GM12878 (cell line): ENCODE results near the gene PTCD2. TPM values are rescaled to one million over a fixed set of nuclear protein-coding genes. Genes with fewer than 3 reads are reported as not detected.
"Not testable (repeated sequence)": the region's sequence is repeated elsewhere in the genome, so short reads cannot be mapped to it uniquely, and the experiment has no call there.

ENCODE experiments used
- ATAC-seq: fragments of 200-7000 bp; cut with Tn5 transposase; 3 replicates; pipeline ENCODE4 v1.9.1; 2020; ENCODE audit warnings: mild to moderate bottlenecking, moderate library complexity
- BruUV-seq: library from RNA; stranded (reverse); fragments of 400-500 nt; replicated peaks from 2 replicates; lab custom pipeline; 2021; lab: Mats Ljungman, UMichigan
- CTCF ChIA-PET: fragments of 300-600 bp; sonication (Branson Sonifier 250); formaldehyde crosslinking; extraction: SDS; loops from one replicate; lab custom pipeline; 2021; ENCODE audit warnings: inconsistent platforms; lab: Yijun Ruan, JAX
- POLR2A ChIA-PET: fragments of 350-600 bp; formaldehyde crosslinking; extraction: SDS; loops from one replicate; lab custom pipeline; 2021; ENCODE audit warnings: inconsistent platforms; lab: Charles Lee
- RAD21 ChIA-PET: fragments of 300-600 bp; sonication (Branson Sonifier 250); formaldehyde crosslinking; loops from one replicate; lab custom pipeline; 2023; ENCODE audit warnings: antibody characterized with exemption; ENCODE audit not compliant: unreplicated experiment; lab: Charles Lee
- SMC1A ChIA-PET: fragments of 300-600 bp; sonication (Branson Sonifier 250); formaldehyde crosslinking; loops from one replicate; lab custom pipeline; 2023; ENCODE audit not compliant: unreplicated experiment, uncharacterized antibody; lab: Charles Lee
- DNase-seq: peaks from one replicate; pipeline ENCODE4 v3.0.0-alpha.2; 2011; ENCODE audit warnings: low read depth, low spot score
- FAIRE-seq: peaks from 3 replicates; lab custom pipeline; 2011; peaks lifted over from hg19 to GRCh38; lab: Jason Lieb, UNC
- H2AFZ ChIP-seq: 2 replicates; pipeline ENCODE4 v1.6.0; 2011; ENCODE audit warnings: low read depth, low read length, control low read depth; ENCODE audit not compliant: control insufficient read depth
- H3K27ac ChIP-seq: 2 replicates; pipeline ENCODE4 v1.5.1; 2011; ENCODE audit warnings: control low read depth; ENCODE audit not compliant: control insufficient read depth, insufficient read depth
- H3K27me3 ChIP-seq, 2 experiments: replicated peaks in 1 of 2; 2 replicates each; pipeline versions ENCODE4 v1.6.0 to v1.6.1; 2011; ENCODE audit warnings: low read length in 1 of 2; ENCODE audit not compliant: control insufficient read depth in 2 of 2, insufficient read depth in 2 of 2
- H3K36me3 ChIP-seq, 2 experiments: 2 replicates each; pipeline ENCODE4 v1.5.1; 2011; ENCODE audit warnings: low read length in 1 of 2; ENCODE audit not compliant: control insufficient read depth in 2 of 2, insufficient read depth in 2 of 2
- H3K4me1 ChIP-seq: 2 replicates; pipeline ENCODE4 v1.6.1; 2011; ENCODE audit warnings: mild to moderate bottlenecking, low read length, moderate library complexity, mixed read lengths; ENCODE audit not compliant: control insufficient read depth, insufficient read depth
- H3K4me2 ChIP-seq: 2 replicates; pipeline ENCODE4 v1.6.0; 2011; ENCODE audit warnings: control low read depth; ENCODE audit not compliant: control insufficient read depth, insufficient read depth
- H3K4me3 ChIP-seq: fragments of 200-600 bp; sonication (generic); 2 replicates; pipeline ENCODE4 v1.5.1; 2016
- H3K79me2 ChIP-seq: 2 replicates; pipeline ENCODE4 v1.6.0; 2011; ENCODE audit warnings: low read length; ENCODE audit not compliant: control insufficient read depth, insufficient read depth
- H3K9ac ChIP-seq: 2 replicates; pipeline ENCODE4 v1.8.0; 2011; ENCODE audit warnings: low read length, control low read depth, mixed read lengths; ENCODE audit not compliant: control insufficient read depth, insufficient read depth
- H3K9me3 ChIP-seq: replicated peaks from 3 replicates; pipeline ENCODE4 v1.5.1; 2011; ENCODE audit warnings: mild to moderate bottlenecking, low read length; ENCODE audit not compliant: control insufficient read depth, insufficient read depth
- H4K20me1 ChIP-seq: 2 replicates; pipeline ENCODE4 v1.6.0; 2011; ENCODE audit not compliant: control insufficient read depth, insufficient read depth
- ATF7 ChIP-seq: fragments of 450-650 bp; IDR thresholded peaks from 2 replicates; pipeline ENCODE4 v1.6.1; 2016; ENCODE audit warnings: low read depth, mild to moderate bottlenecking
- BCL11A ChIP-seq: IDR thresholded peaks from 2 replicates; pipeline ENCODE4 v1.6.1; 2011; ENCODE audit warnings: low read depth, low read length
- DPF2 ChIP-seq: fragments of 450-650 bp; IDR thresholded peaks from 2 replicates; pipeline ENCODE4 v1.6.1; 2017; ENCODE audit warnings: mild to moderate bottlenecking
- EP300 ChIP-seq, 2 experiments: fragments of 150-350 bp in 1 of 2; IDR thresholded peaks; 2 replicates each; pipeline ENCODE4 v1.6.1; 2011 to 2012; ENCODE audit warnings: low read depth in 2 of 2, low read length in 2 of 2, borderline replicate concordance in 1 of 2, improper control_type of control experiment in 1 of 2, inconsistent platforms in 1 of 2; ENCODE audit not compliant: control insufficient read depth in 1 of 2
- FOXM1 ChIP-seq: IDR thresholded peaks from 2 replicates; pipeline ENCODE4 v1.6.1; 2012; ENCODE audit warnings: low read depth, mild to moderate bottlenecking, inconsistent platforms, low read length, moderate library complexity
- IKZF2 ChIP-seq, 2 experiments: fragments of 450-650 bp; IDR thresholded peaks; 2 replicates each; pipeline ENCODE4 v1.6.1; 2017; ENCODE audit warnings: mild to moderate bottlenecking in 2 of 2, moderate library complexity in 2 of 2
- MEF2B ChIP-seq: fragments of 450-650 bp; IDR thresholded peaks from 2 replicates; pipeline ENCODE4 v1.6.1; 2018; ENCODE audit warnings: mild to moderate bottlenecking, moderate library complexity; ENCODE audit not compliant: partially characterized antibody, poor library complexity, severe bottlenecking
- MTA2 ChIP-seq: fragments of 450-650 bp; IDR thresholded peaks from 2 replicates; pipeline ENCODE4 v1.6.1; 2016; ENCODE audit warnings: low read depth, mild to moderate bottlenecking, moderate library complexity
- NFIC ChIP-seq: IDR thresholded peaks from 2 replicates; pipeline ENCODE4 v1.6.1; 2012; ENCODE audit warnings: low read depth, mild to moderate bottlenecking, inconsistent platforms, low read length, moderate library complexity
- NFYB ChIP-seq: IDR thresholded peaks from 2 replicates; pipeline ENCODE4 v1.6.1; 2011; ENCODE audit warnings: low read depth, mild to moderate bottlenecking, low read length, improper control_type of control experiment, moderate library complexity; ENCODE audit not compliant: insufficient read depth
- POU2F2 ChIP-seq: IDR thresholded peaks from 3 replicates; pipeline ENCODE4 v1.6.1; 2011; ENCODE audit warnings: low read depth, mild to moderate bottlenecking, low read length, borderline replicate concordance
- RUNX3 ChIP-seq: IDR thresholded peaks from 2 replicates; pipeline ENCODE4 v1.6.1; 2012; ENCODE audit warnings: low read length, inconsistent platforms
- ZNF384 ChIP-seq: IDR thresholded peaks from 2 replicates; pipeline ENCODE4 v1.6.1; 2012; ENCODE audit warnings: low read depth, mild to moderate bottlenecking, low read length, improper control_type of control experiment, borderline replicate concordance
- WGBS: methylation state at CpG from one replicate; pipeline ENCODE4 v1.1.6; 2016; ENCODE audit warnings: low lambda C conversion rate; ENCODE audit not compliant: insufficient replicate concordance, insufficient coverage; ENCODE audit errors: missing lambda C conversion rate; 5-methylcytosine and 5-hydroxymethylcytosine counted together
- in situ Hi-C: fragments of 300-500 bp; cut with MboI; formaldehyde crosslinking; loops from 9 replicates; pipeline ENCODE4 v1.14.3; 2018; ENCODE audit warnings: mixed read lengths
- intact Hi-C: fragments of 100-400 bp; cut with micrococcal nuclease; formaldehyde crosslinking; loops from one replicate; pipeline ENCODE4 v1.14.2; 2022; ENCODE audit not compliant: unreplicated experiment
- polyA plus RNA-seq, 11 experiments: library from polyadenylated mRNA; depleted of rRNA in 4 of 11; unstranded in 6 of 11; stranded (reverse) in 5 of 11; fragments of >200 nt; fragmentation: Nextera tagmentation in 4 of 11; fragmentation: Illumina TruSeq in 1 of 11; extraction: Ambion mirVana in 4 of 11; extraction: Trizol in 1 of 11; gene quantifications; 1 replicate in 1 of 11; 2 replicates in 10 of 11; pipeline versions ENCODE4 v1.2.1 to v1.2.3, GENCODE V29; 2011 to 2016; ENCODE audit warnings: inconsistent platforms in 2 of 11, missing spikeins in 2 of 11, low read depth in 1 of 11
- total RNA-seq, 4 experiments: library from RNA; depleted of rRNA in 3 of 4; stranded (reverse); fragments of >200 nt in 3 of 4; fragmentation: Illumina TruSeq in 1 of 4; extraction: Trizol in 1 of 4; gene quantifications; 2 replicates each; pipeline versions ENCODE4 v1.2.1 to v1.2.3, GENCODE V29; 2013 to 2021
- TF ChIP-seq, protein P1 (sequence below): fragments of 450-650 bp; IDR thresholded peaks from 2 replicates; pipeline ENCODE4 v1.6.1; 2016; ENCODE audit warnings: mild to moderate bottlenecking
- TF ChIP-seq, protein P2 (sequence below): IDR thresholded peaks from 2 replicates; pipeline ENCODE4 v1.6.1; 2012; ENCODE audit warnings: low read length, inconsistent platforms
- TF ChIP-seq, protein P3 (sequence below): fragments of 450-650 bp; IDR thresholded peaks from 2 replicates; pipeline ENCODE4 v1.6.1; 2017; ENCODE audit warnings: low read depth, mild to moderate bottlenecking, moderate library complexity
- TF ChIP-seq, protein P4 (sequence below): fragments of 450-650 bp; IDR thresholded peaks from 2 replicates; pipeline ENCODE4 v1.6.1; 2017; ENCODE audit warnings: mild to moderate bottlenecking, low read depth, inconsistent platforms; ENCODE audit not compliant: poor library complexity, severe bottlenecking

The PTCD2 gene
- total and polyA plus RNA-seq, 10 of the 15 experiments (the other 5 are each of a cell fraction or from before 2014, with no cell fraction given), result 8.7 to 15.0 (median 11.9) TPM

DNA sequence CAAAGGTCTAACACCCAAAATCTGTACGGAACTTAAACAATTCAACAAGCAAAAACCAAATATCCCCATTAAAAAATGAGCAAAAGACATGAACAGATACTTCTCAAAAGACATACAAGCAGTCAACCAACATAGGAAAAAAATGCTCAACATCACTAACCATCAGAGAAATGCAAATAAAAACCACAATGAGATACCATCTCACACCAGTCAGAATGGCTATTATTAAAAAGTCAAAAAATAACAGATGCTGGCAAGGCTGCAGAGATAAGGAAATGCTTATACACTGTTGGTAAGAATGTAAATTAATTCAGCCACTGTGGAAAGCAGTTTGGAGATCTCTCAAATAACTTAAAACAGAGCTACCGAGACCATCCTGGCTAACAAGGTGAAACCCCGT is 22.0 kb upstream of the PTCD2 start:
- H3K36me3 ChIP-seq, FAIRE-seq, in situ Hi-C loops, H3K9ac ChIP-seq, H3K27me3 ChIP-seq, H3K9me3 ChIP-seq, intact Hi-C loops, H2AFZ ChIP-seq, H4K20me1 ChIP-seq, BruUV-seq, DNase-seq: not testable (repeated sequence)
- POLR2A ChIA-PET, result interaction anchor here (1.6 kb wide), 1 partner anchor 10 kb away, joined by 4 read pairs; no protein-coding TSS in a partner anchor
- Histone ChIP-seq H3K4me2 (peak overlapping the region; percentile 72), H3K79me2 (peaks cover 68% of the 10 kb centered on the region), H3K4me3 (peak overlapping the region; percentile 42; the same call in 1 of the 2 replicates), H3K4me1 (peaks cover 63% of the 10 kb centered on the region), H3K27ac (peak overlapping the region; percentile 51)
- SMC1A ChIA-PET, result interaction anchor here (0.7 to 3.0 kb wide), 8 partner anchors 11 to 471 kb away, joined by 3 to 17 read pairs (median 4); no protein-coding TSS in a partner anchor
- CTCF ChIA-PET, result interaction anchor here (1.1 to 2.4 kb wide), 5 partner anchors 10 to 64 kb away, joined by 3 to 15 read pairs (median 4); no protein-coding TSS in a partner anchor
- ATAC-seq, result peak; percentile 45
- WGBS, result 11% methylated on average over 3 of the region's 3 CpGs
- RAD21 ChIA-PET, result interaction anchor here (0.7 to 4.4 kb wide), 6 partner anchors 9 to 64 kb away, joined by 3 to 28 read pairs (median 5); partner anchors contain the start of genes MRPS27 and PTCD2
- peak; percentile 38; the same call in 1 of the 2 replicates for TF ChIP-seq DPF2
- peak; percentile 82 for TF ChIP-seq RUNX3
- peak; percentile 75 for TF ChIP-seq POU2F2
- TF ChIP-seq ATF7, result peak; percentile 89
- TF ChIP-seq, protein P1, sequence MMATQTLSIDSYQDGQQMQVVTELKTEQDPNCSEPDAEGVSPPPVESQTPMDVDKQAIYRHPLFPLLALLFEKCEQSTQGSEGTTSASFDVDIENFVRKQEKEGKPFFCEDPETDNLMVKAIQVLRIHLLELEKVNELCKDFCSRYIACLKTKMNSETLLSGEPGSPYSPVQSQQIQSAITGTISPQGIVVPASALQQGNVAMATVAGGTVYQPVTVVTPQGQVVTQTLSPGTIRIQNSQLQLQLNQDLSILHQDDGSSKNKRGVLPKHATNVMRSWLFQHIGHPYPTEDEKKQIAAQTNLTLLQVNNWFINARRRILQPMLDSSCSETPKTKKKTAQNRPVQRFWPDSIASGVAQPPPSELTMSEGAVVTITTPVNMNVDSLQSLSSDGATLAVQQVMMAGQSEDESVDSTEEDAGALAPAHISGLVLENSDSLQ, result peak; percentile 53; the same call in 1 of the 2 replicates
- 0 out of 2 replicates have a peak, but pooled peaks have one; percentile 8 for TF ChIP-seq NFYB
- peak; percentile 14; the same call in 1 of the 2 replicates for TF ChIP-seq ZNF384
- TF ChIP-seq, protein P2, sequence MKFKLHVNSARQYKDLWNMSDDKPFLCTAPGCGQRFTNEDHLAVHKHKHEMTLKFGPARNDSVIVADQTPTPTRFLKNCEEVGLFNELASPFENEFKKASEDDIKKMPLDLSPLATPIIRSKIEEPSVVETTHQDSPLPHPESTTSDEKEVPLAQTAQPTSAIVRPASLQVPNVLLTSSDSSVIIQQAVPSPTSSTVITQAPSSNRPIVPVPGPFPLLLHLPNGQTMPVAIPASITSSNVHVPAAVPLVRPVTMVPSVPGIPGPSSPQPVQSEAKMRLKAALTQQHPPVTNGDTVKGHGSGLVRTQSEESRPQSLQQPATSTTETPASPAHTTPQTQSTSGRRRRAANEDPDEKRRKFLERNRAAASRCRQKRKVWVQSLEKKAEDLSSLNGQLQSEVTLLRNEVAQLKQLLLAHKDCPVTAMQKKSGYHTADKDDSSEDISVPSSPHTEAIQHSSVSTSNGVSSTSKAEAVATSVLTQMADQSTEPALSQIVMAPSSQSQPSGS, result peak; percentile 37
- TF ChIP-seq BCL11A, result 0 out of 2 replicates have a peak, but pooled peaks have one; percentile 10
- TF ChIP-seq MTA2, result peak; percentile 84
- TF ChIP-seq, protein P3, sequence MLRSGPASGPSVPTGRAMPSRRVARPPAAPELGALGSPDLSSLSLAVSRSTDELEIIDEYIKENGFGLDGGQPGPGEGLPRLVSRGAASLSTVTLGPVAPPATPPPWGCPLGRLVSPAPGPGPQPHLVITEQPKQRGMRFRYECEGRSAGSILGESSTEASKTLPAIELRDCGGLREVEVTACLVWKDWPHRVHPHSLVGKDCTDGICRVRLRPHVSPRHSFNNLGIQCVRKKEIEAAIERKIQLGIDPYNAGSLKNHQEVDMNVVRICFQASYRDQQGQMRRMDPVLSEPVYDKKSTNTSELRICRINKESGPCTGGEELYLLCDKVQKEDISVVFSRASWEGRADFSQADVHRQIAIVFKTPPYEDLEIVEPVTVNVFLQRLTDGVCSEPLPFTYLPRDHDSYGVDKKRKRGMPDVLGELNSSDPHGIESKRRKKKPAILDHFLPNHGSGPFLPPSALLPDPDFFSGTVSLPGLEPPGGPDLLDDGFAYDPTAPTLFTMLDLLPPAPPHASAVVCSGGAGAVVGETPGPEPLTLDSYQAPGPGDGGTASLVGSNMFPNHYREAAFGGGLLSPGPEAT, result peak; percentile 69; the same call in 1 of the 2 replicates
- TF ChIP-seq, protein P4, sequence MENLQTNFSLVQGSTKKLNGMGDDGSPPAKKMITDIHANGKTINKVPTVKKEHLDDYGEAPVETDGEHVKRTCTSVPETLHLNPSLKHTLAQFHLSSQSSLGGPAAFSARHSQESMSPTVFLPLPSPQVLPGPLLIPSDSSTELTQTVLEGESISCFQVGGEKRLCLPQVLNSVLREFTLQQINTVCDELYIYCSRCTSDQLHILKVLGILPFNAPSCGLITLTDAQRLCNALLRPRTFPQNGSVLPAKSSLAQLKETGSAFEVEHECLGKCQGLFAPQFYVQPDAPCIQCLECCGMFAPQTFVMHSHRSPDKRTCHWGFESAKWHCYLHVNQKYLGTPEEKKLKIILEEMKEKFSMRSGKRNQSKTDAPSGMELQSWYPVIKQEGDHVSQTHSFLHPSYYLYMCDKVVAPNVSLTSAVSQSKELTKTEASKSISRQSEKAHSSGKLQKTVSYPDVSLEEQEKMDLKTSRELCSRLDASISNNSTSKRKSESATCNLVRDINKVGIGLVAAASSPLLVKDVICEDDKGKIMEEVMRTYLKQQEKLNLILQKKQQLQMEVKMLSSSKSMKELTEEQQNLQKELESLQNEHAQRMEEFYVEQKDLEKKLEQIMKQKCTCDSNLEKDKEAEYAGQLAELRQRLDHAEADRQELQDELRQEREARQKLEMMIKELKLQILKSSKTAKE, result peak; percentile 73
- peak; percentile 45 for TF ChIP-seq MEF2B
- peak; percentile 49; the same call in 1 of the 2 replicates for TF ChIP-seq FOXM1
- TF ChIP-seq NFIC, result peak; percentile 71
- TF ChIP-seq IKZF2 (IDR thresholded peaks at IDR 0.05), result peak; percentile 49 to 63; a peak in 3 of 4 replicates
- TF ChIP-seq EP300 (IDR thresholded peaks at IDR 0.05; ENCODE audit: borderline replicate concordance in 1 of 2, control insufficient read depth in 1 of 2, low read depth in 2 of 2, low read length in 2 of 2), result 0 out of 4 replicates have a peak, but pooled peaks of 1 of the 2 experiments have one; percentile 24
